Measurements from ENCODE around the gene TCF7L2.

DNA sequence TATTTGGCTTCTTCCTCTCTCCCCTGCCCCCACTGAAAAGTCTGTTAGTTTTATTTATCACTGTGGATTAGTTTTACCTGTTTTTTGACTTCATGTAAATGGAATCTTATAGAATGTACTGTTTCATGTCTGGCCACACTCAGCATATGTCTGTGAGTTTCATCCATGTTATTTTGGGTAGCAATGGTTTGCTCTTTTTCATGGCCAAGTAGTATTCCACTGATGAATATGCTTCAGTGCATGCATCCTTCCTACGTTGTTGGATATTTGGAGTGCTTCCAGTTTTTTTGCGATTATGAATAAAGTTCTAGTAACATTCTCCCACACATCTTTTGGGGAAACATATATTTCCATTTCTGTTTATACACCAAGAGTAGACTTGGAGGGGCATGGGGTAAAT lies 19.1 kb downstream of the TCF7L2 start:
- TF ChIP-seq, protein P1, sequence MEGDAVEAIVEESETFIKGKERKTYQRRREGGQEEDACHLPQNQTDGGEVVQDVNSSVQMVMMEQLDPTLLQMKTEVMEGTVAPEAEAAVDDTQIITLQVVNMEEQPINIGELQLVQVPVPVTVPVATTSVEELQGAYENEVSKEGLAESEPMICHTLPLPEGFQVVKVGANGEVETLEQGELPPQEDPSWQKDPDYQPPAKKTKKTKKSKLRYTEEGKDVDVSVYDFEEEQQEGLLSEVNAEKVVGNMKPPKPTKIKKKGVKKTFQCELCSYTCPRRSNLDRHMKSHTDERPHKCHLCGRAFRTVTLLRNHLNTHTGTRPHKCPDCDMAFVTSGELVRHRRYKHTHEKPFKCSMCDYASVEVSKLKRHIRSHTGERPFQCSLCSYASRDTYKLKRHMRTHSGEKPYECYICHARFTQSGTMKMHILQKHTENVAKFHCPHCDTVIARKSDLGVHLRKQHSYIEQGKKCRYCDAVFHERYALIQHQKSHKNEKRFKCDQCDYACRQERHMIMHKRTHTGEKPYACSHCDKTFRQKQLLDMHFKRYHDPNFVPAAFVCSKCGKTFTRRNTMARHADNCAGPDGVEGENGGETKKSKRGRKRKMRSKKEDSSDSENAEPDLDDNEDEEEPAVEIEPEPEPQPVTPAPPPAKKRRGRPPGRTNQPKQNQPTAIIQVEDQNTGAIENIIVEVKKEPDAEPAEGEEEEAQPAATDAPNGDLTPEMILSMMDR (IDR thresholded peaks at IDR 0.05) = no peak
- no peak for TF ChIP-seq POLR2A (IDR thresholded peaks at IDR 0.05)
- TF ChIP-seq POLR2AphosphoS5 (IDR thresholded peaks at IDR 0.05; ENCODE audit: insufficient read depth in 1 of 2, low read depth in 1 of 2) = no peak
